ENCODE measurements around the gene HPX. TPM values are rescaled to one million over a fixed set of nuclear protein-coding genes. Genes with fewer than 3 reads are reported as not detected.

Gene HPX
- total RNA-seq, 2 experiments from 2014 or later, result 0.16 to 5.2 TPM

DNA sequence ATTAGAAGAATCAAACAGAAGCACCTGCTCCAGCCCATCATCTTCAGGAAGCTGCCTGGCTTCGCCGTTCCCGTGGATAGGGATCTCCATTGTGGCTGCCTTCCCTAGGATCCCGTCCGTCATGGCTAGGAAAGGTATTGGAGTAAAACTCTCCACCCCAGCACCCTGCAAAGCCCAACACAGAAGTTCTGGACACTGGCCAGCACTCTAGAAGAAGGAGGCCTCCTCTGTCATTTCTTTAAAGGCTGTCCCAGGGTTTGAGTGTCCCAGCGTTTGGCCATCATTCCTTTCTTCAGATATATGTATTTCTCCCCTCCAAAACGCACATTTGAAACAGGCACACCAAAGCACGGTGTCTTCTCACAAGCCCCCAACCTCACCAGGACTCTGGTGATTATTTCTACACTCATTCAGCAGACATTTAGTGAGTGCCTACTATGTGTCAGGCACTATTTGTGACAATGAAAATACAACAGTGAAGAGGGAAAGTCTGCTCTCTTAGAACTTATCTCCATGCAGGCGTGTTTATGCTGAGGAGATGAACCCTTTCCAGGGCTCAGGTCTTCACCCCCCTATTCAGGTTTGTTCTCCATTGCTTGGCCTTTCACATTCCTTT lies 39.6 kb upstream of the HPX start:
- POLR2A ChIA-PET, result no interaction called here
- H3K4me2 ChIP-seq (ENCODE audit: low read length), result peak overlapping the region; percentile 81
- H3K9me3 ChIP-seq (ENCODE audit: low read length), result no peaks in the 10 kb centered on the region
- peaks cover 67% of the 10 kb centered on the region for H3K36me3 ChIP-seq (ENCODE audit: insufficient read depth, low read length)
- no peak for DNase-seq (ENCODE audit: low spot score)
- peaks cover 38% of the 10 kb centered on the region for H3K79me2 ChIP-seq (ENCODE audit: insufficient read depth, low read depth, low read length)
- TSS peak; percentile 71 for BruUV-seq (replicated peaks)
- H4K20me1 ChIP-seq (ENCODE audit: insufficient read depth, low read length), result peaks cover 10% of the 10 kb centered on the region; the same call in 1 of the 2 replicates
- intact Hi-C loops (cut with micrococcal nuclease; ENCODE audit: unreplicated experiment), result loop anchor here (5.0 kb wide), 1 partner anchor 122 kb away; the partner anchor contains the start of genes ILK and RRP8
- H3K4me1 ChIP-seq (ENCODE audit: insufficient read depth, low read length, poor library complexity, severe bottlenecking), result peaks cover 22% of the 10 kb centered on the region
- no peak overlapping the region; the same call in 1 of the 2 replicates for H2AFZ ChIP-seq (ENCODE audit: low read length)
- CTCF ChIA-PET (ENCODE audit: unreplicated experiment), result no interaction called here
- TF ChIP-seq CTCF (conservative IDR thresholded peaks at IDR 0.05; ENCODE audit: low read length), result no peak
- TF ChIP-seq EZH2phosphoT487 (IDR thresholded peaks at IDR 0.05; ENCODE audit: borderline replicate concordance, low read depth, low read length), result no peak
- peak overlapping the region; percentile 96 for H3K4me3 ChIP-seq (ENCODE audit: low read depth, low read length, poor library complexity, severe bottlenecking)
- no peaks in the 10 kb centered on the region for H3K9me2 ChIP-seq (ENCODE audit: insufficient read depth, low read length)
- no peak overlapping the region for H3K27ac ChIP-seq (ENCODE audit: low read depth, low read length, poor library complexity, severe bottlenecking)

DNA sequence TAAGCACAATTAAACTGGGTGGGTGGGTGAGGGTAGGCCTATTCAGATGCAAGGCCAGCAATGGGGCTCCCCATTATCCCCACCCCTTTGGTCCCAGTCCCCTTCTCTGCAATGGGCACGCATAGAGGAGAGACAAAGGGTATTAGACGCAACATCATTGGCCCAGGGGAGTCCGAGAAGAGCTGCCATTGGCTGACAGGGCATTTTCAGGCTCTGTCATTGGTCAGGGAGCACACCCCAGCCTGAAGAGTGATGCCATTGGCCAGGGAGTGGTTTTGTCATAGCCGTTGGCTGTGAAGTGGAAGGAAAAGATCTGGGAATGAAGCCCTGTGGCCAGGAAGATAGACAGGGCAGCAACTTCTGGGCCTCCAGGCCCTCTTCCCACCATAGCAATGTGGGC lies 35.8 kb upstream of the HPX start:
- no peak for DNase-seq (ENCODE audit: low spot score)
- H3K79me2 ChIP-seq (ENCODE audit: insufficient read depth, low read depth, low read length), result peaks cover 16% of the 10 kb centered on the region
- H3K9me3 ChIP-seq (ENCODE audit: low read length), result no peaks in the 10 kb centered on the region
- H4K20me1 ChIP-seq (ENCODE audit: insufficient read depth, low read length), result peaks cover 1% of the 10 kb centered on the region; the same call in 1 of the 2 replicates
- POLR2A ChIA-PET, result interaction anchor here (0.7 to 1.4 kb wide), 4 partner anchors 9 to 118 kb away, joined by 3 to 7 read pairs (median 4); no protein-coding TSS in a partner anchor
- H3K27ac ChIP-seq (ENCODE audit: low read depth, low read length, poor library complexity, severe bottlenecking), result no peak overlapping the region
- no peak overlapping the region for H3K4me2 ChIP-seq (ENCODE audit: low read length)
- no TSS peak for BruUV-seq (replicated peaks)
- no peaks in the 10 kb centered on the region for H3K9me2 ChIP-seq (ENCODE audit: insufficient read depth, low read length)
- H2AFZ ChIP-seq (ENCODE audit: low read length), result no peak overlapping the region
- H3K36me3 ChIP-seq (ENCODE audit: insufficient read depth, low read length), result peaks cover 29% of the 10 kb centered on the region
- CTCF ChIA-PET (ENCODE audit: unreplicated experiment), result interaction anchor here (1.3 kb wide), 1 partner anchor 98 kb away, joined by 5 read pairs; no protein-coding TSS in a partner anchor
- intact Hi-C loops (cut with micrococcal nuclease; ENCODE audit: unreplicated experiment), result no loop called here
- TF ChIP-seq EZH2phosphoT487 (IDR thresholded peaks at IDR 0.05; ENCODE audit: borderline replicate concordance, low read depth, low read length), result no peak
- no peak for TF ChIP-seq CTCF (conservative IDR thresholded peaks at IDR 0.05; ENCODE audit: low read length)
- peaks cover 31% of the 10 kb centered on the region for H3K4me1 ChIP-seq (ENCODE audit: insufficient read depth, low read length, poor library complexity, severe bottlenecking)
- H3K4me3 ChIP-seq (ENCODE audit: low read depth, low read length, poor library complexity, severe bottlenecking), result no peak overlapping the region

- H3K4me1 ChIP-seq (ENCODE audit: insufficient read depth, low read length, poor library complexity, severe bottlenecking), result peaks cover 31% of the 10 kb centered on the region
- H3K27ac ChIP-seq (ENCODE audit: low read depth, low read length, poor library complexity, severe bottlenecking), result no peak overlapping the region
- H2AFZ ChIP-seq (ENCODE audit: low read length), result no peak overlapping the region
- intact Hi-C loops (cut with micrococcal nuclease; ENCODE audit: unreplicated experiment), result no loop called here
- no peaks in the 10 kb centered on the region for H4K20me1 ChIP-seq (ENCODE audit: insufficient read depth, low read length)
- ChIA-PET POLR2A (interaction anchor here (0.6 to 1.4 kb wide), 5 partner anchors 8 to 118 kb away, joined by 3 to 7 read pairs (median 4); no protein-coding TSS in a partner anchor), CTCF (ENCODE audit: unreplicated experiment) (interaction anchor here (1.3 kb wide), 1 partner anchor 97 kb away, joined by 5 read pairs; no protein-coding TSS in a partner anchor)
- H3K9me2 ChIP-seq (ENCODE audit: insufficient read depth, low read length), result no peaks in the 10 kb centered on the region
- no peak overlapping the region for H3K4me3 ChIP-seq (ENCODE audit: low read depth, low read length, poor library complexity, severe bottlenecking)
- peaks cover 12% of the 10 kb centered on the region; the same call in 1 of the 2 replicates for H3K79me2 ChIP-seq (ENCODE audit: insufficient read depth, low read depth, low read length)
- TF ChIP-seq CTCF (conservative IDR thresholded peaks at IDR 0.05; ENCODE audit: low read length), result peak; percentile 36; the same call in 1 of the 2 replicates
- TF ChIP-seq EZH2phosphoT487 (IDR thresholded peaks at IDR 0.05; ENCODE audit: borderline replicate concordance, low read depth, low read length), result no peak
- H3K4me2 ChIP-seq (ENCODE audit: low read length), result no peak overlapping the region
- H3K36me3 ChIP-seq (ENCODE audit: insufficient read depth, low read length), result peaks cover 28% of the 10 kb centered on the region
- no peak for DNase-seq (ENCODE audit: low spot score)
- BruUV-seq (replicated peaks), result no TSS peak
- no peaks in the 10 kb centered on the region for H3K9me3 ChIP-seq (ENCODE audit: low read length)
Observed at GRCh38 chr11:6475936-6476335, 35.1 kb upstream of the HPX start.

Measured in OCI-LY7 (cell line).